Measurements from ENCODE around the gene SPOCK1.

The SPOCK1 gene

DNA sequence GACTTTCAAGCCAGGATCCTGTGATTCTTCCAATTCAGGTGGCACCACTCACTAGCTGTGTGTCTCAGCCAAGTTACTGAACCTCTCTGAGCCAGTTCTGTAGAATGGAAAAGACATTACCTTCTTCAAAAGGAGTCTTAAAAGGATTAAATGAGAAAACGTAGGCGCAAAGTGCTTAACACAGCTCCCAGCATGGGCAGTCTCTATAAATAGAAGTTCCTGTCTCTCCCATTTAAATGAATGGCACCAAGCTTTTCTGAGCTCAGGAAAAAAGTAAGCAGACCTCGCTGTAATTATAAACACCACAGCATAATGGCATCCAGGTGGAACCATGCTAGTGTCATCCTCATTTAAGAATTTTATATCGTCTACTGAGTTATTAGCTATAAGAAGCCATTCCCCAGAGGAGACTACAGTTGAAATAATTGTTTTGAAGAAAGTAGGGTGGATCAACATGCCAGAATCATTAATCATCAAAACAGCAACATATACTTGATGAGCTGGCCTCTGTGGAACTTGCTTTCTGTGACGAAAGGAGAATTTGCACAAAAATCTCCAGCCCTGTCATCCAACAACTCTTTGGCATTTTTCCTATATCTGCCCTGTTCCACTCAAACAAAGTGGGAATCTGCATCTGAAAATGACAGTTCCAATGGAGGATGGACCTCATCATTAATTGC lies 188.9 kb downstream of the SPOCK1 start:
- peak; percentile 93 for ATAC-seq (ENCODE audit: low read depth)
- Histone ChIP-seq H3K9me3 (ENCODE audit: severe bottlenecking) (no peaks in the 10 kb centered on the region), H3K36me3 (ENCODE audit: low read depth) (no peaks in the 10 kb centered on the region), H3K4me3 (ENCODE audit: severe bottlenecking) (no peak overlapping the region), H3K27ac (ENCODE audit: poor library complexity, severe bottlenecking) (peak overlapping the region; percentile 89), H3K27me3 (ENCODE audit: insufficient read depth, poor library complexity, severe bottlenecking) (no peaks in the 10 kb centered on the region), H3K4me1 (ENCODE audit: insufficient read depth, poor library complexity, severe bottlenecking) (peaks cover 19% of the 10 kb centered on the region)
- TF ChIP-seq, protein P1, sequence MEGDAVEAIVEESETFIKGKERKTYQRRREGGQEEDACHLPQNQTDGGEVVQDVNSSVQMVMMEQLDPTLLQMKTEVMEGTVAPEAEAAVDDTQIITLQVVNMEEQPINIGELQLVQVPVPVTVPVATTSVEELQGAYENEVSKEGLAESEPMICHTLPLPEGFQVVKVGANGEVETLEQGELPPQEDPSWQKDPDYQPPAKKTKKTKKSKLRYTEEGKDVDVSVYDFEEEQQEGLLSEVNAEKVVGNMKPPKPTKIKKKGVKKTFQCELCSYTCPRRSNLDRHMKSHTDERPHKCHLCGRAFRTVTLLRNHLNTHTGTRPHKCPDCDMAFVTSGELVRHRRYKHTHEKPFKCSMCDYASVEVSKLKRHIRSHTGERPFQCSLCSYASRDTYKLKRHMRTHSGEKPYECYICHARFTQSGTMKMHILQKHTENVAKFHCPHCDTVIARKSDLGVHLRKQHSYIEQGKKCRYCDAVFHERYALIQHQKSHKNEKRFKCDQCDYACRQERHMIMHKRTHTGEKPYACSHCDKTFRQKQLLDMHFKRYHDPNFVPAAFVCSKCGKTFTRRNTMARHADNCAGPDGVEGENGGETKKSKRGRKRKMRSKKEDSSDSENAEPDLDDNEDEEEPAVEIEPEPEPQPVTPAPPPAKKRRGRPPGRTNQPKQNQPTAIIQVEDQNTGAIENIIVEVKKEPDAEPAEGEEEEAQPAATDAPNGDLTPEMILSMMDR (IDR thresholded peaks at IDR 0.05; ENCODE audit: poor library complexity, severe bottlenecking), result no peak
- DNase-seq (ENCODE audit: low spot score), result no peak

DNA sequence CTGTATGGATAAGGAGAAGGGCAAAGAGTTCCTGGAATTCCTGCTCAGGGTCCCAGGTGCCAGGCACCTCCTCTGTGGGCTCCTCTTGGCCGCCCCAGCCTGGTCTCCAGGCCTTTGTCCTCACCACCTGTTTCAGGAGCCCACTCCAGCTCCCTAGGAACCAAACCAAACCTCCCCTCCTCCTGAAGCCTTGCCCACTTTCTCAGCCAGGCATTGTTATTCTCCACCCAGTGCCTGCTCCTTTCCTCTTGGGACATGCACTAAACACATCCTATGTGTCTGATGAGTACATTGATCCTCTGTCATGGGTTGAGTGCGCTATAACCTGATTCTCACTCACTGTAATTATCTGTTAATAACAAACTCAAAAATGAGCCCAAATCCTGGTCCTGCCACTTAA lies 189.8 kb downstream of the SPOCK1 start:
- TF ChIP-seq, protein P1 (IDR thresholded peaks at IDR 0.05; ENCODE audit: poor library complexity, severe bottlenecking), result no peak
- H3K27ac ChIP-seq (ENCODE audit: poor library complexity, severe bottlenecking), result peak overlapping the region; percentile 89
- no peak for DNase-seq (ENCODE audit: low spot score)
- no peaks in the 10 kb centered on the region for H3K36me3 ChIP-seq (ENCODE audit: low read depth)
- H3K9me3 ChIP-seq (ENCODE audit: severe bottlenecking), result no peaks in the 10 kb centered on the region
- no peaks in the 10 kb centered on the region for H3K27me3 ChIP-seq (ENCODE audit: insufficient read depth, poor library complexity, severe bottlenecking)
- H3K4me3 ChIP-seq (ENCODE audit: severe bottlenecking), result no peak overlapping the region
- peaks cover 19% of the 10 kb centered on the region for H3K4me1 ChIP-seq (ENCODE audit: insufficient read depth, poor library complexity, severe bottlenecking)
- ATAC-seq (ENCODE audit: low read depth), result no peak

DNA sequence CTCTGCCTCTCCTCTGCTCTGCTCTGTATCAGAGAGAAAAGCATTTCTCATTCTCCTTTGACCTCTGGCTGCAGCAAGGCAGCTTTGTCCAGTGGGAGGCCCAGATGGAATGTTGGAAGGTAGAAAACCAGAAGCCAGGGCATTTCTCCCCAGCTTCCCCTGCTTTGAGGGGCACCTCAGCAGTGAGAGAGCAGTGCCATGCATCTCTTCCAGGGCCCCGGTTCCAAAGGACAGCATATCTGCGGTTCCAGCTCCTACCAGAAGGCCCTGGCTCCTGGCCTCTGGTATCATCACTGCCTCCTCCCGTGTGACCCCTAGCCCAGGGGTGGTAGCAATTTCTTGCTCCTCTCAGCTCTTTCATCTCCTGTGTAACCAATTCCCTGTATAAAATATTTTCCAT lies 190.8 kb downstream of the SPOCK1 start:
- no peaks in the 10 kb centered on the region for H3K27me3 ChIP-seq (ENCODE audit: insufficient read depth, poor library complexity, severe bottlenecking)
- no peak overlapping the region for H3K27ac ChIP-seq (ENCODE audit: poor library complexity, severe bottlenecking)
- TF ChIP-seq, protein P1 (IDR thresholded peaks at IDR 0.05; ENCODE audit: poor library complexity, severe bottlenecking), result no peak
- ATAC-seq (ENCODE audit: low read depth) (no peak), DNase-seq (ENCODE audit: low spot score) (no peak)
- no peaks in the 10 kb centered on the region for H3K36me3 ChIP-seq (ENCODE audit: low read depth)
- H3K9me3 ChIP-seq (ENCODE audit: severe bottlenecking), result no peaks in the 10 kb centered on the region
- H3K4me1 ChIP-seq (ENCODE audit: insufficient read depth, poor library complexity, severe bottlenecking), result peaks cover 19% of the 10 kb centered on the region
- no peak overlapping the region for H3K4me3 ChIP-seq (ENCODE audit: severe bottlenecking)

DNA sequence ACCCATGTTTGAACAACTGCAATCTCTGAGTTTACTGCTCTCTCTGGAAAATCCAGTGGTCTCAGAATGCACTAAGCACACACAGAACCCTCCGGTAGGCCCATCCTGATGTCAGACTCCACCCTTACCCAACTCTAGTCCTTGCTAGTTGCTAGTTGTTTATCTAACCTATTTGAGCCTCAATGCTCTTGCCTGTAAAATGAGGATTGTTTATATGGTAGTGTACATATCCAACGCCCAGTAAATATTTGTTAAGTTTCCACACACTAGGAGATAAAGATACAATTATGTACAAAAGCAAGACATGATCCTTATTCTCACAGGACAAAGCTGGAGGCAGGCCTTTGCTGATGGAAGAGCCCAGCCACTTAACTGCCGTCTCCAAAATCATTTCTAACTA lies 192.2 kb downstream of the SPOCK1 start:
- peaks cover 19% of the 10 kb centered on the region for H3K4me1 ChIP-seq (ENCODE audit: insufficient read depth, poor library complexity, severe bottlenecking)
- H3K9me3 ChIP-seq (ENCODE audit: severe bottlenecking), result no peaks in the 10 kb centered on the region
- H3K27ac ChIP-seq (ENCODE audit: poor library complexity, severe bottlenecking), result no peak overlapping the region
- DNase-seq (ENCODE audit: low spot score) (no peak), ATAC-seq (ENCODE audit: low read depth) (no peak)
- no peaks in the 10 kb centered on the region for H3K27me3 ChIP-seq (ENCODE audit: insufficient read depth, poor library complexity, severe bottlenecking)
- H3K4me3 ChIP-seq (ENCODE audit: severe bottlenecking), result no peak overlapping the region
- no peaks in the 10 kb centered on the region for H3K36me3 ChIP-seq (ENCODE audit: low read depth)
- TF ChIP-seq, protein P1 (IDR thresholded peaks at IDR 0.05; ENCODE audit: poor library complexity, severe bottlenecking), result no peak

DNA sequence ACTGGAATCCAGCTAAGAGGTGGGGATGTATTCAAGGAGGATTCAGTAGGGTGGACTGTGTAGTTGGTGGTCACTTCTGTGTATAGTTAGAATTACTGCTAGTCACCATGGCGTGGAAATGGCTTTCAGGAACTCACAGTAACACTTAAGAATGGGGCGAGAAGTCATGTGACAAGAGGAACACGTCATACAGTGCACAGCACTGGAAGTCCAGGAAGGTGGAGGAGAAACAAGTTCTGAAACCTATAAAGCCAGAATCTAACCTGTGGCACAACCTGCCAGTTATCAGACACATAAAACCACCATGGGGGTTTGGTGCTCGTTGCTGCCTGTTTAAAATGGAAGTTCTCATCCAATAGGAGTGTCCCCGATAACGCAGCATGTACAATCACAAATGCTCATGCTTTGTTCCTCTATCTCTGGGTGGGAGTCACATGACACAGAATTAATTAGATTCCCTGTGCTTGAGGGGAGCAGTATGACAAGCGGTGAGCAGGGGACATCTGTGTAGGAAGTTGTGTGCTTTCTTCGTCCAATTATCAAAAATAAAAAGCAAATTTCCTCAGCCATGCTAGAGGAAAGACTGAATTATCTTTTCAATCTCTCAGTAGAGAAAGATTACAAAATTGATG lies 193.0 kb downstream of the SPOCK1 start:
- no peak overlapping the region for H3K4me3 ChIP-seq (ENCODE audit: severe bottlenecking)
- no peak for DNase-seq (ENCODE audit: low spot score)
- no peaks in the 10 kb centered on the region for H3K9me3 ChIP-seq (ENCODE audit: severe bottlenecking)
- no peaks in the 10 kb centered on the region for H3K27me3 ChIP-seq (ENCODE audit: insufficient read depth, poor library complexity, severe bottlenecking)
- ATAC-seq (ENCODE audit: low read depth), result no peak
- H3K27ac ChIP-seq (ENCODE audit: poor library complexity, severe bottlenecking), result no peak overlapping the region
- H3K36me3 ChIP-seq (ENCODE audit: low read depth), result no peaks in the 10 kb centered on the region
- TF ChIP-seq, protein P1 (IDR thresholded peaks at IDR 0.05; ENCODE audit: poor library complexity, severe bottlenecking), result no peak
- H3K4me1 ChIP-seq (ENCODE audit: insufficient read depth, poor library complexity, severe bottlenecking), result peaks cover 16% of the 10 kb centered on the region
